ENCODE data around the gene USP17L5. TPM values are rescaled to one million over a fixed set of nuclear protein-coding genes. Genes with fewer than 3 reads are reported as not detected.
"Not testable (repeated sequence)": the region's sequence is repeated elsewhere in the genome, so short reads cannot be mapped to it uniquely, and the experiment has no call there.

The USP17L5 gene
- total RNA-seq, 2 experiments from 2014 or later = not detected

DNA sequence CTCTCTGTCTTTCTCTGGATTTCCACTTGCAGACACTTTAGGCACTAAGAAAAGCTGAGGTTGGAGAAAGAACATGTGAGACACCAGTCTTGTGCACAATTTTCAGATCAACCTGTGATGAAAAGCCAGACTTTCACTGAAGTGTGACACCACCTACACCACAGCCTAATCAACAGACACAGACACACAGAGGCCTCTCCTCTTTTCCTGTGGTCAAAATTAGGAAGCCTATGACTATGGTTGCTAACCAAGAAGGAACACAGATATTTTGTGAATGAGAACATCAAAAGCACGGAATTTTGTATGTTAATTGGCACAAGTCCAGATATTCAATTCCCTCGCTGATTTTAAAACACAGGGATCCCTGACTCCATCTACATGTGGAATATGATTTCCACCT lies 49.8 kb downstream of the USP17L5 start:
- H3K9me3 Mint-ChIP-seq; H3K27ac Mint-ChIP-seq; DNase-seq; CTCF ChIA-PET; H3K36me3 Mint-ChIP-seq (ENCODE audit: low read depth); H3K4me1 Mint-ChIP-seq; H3K4me3 Mint-ChIP-seq; H3K27me3 Mint-ChIP-seq; POLR2A ChIA-PET: not testable (repeated sequence)

Other genes starting within 250 kb of the USP17L5 start
- not detected for gene FAM90A26, start 169.0 kb upstream of the USP17L5 start, total RNA-seq
- gene USP17L10, start 128.7 kb upstream of the USP17L5 start, total RNA-seq = not detected
- gene USP17L11, start 124.0 kb upstream of the USP17L5 start, total RNA-seq = not detected
- not detected for gene USP17L12, start 119.3 kb upstream of the USP17L5 start, total RNA-seq
- not detected for gene USP17L13, start 114.5 kb upstream of the USP17L5 start, total RNA-seq
- gene USP17L15, start 105.0 kb upstream of the USP17L5 start, total RNA-seq = not detected
- not detected for gene USP17L17, start 95.5 kb upstream of the USP17L5 start, total RNA-seq
- not detected for gene USP17L18, start 90.8 kb upstream of the USP17L5 start, total RNA-seq
- not detected for gene USP17L19, start 86.0 kb upstream of the USP17L5 start, total RNA-seq
- gene USP17L20, start 81.3 kb upstream of the USP17L5 start, total RNA-seq = not detected
- not detected for gene USP17L21, start 76.5 kb upstream of the USP17L5 start, total RNA-seq
- not detected for gene USP17L22, start 71.8 kb upstream of the USP17L5 start, total RNA-seq
- gene USP17L24, start 14.2 kb upstream of the USP17L5 start, total RNA-seq = not detected
- not detected for gene USP17L25, start 9.5 kb upstream of the USP17L5 start, total RNA-seq
- gene USP17L26, start 4.7 kb upstream of the USP17L5 start, total RNA-seq = not detected
- gene USP17L27, start 4.7 kb downstream of the USP17L5 start, total RNA-seq = not detected
- not detected for gene USP17L28, start 9.5 kb downstream of the USP17L5 start, total RNA-seq
- not detected for gene USP17L29, start 14.2 kb downstream of the USP17L5 start, total RNA-seq
- gene USP17L30, start 23.7 kb downstream of the USP17L5 start, total RNA-seq = not detected
- gene DEFB131A, start 105.0 kb downstream of the USP17L5 start, total RNA-seq = not detected